Measurements from ENCODE around the gene ABI1.

GRCh38 chr10:26857991-26858706, 2.6 kb downstream of the ABI1 start:
- TF ChIP-seq CTCF (IDR thresholded peaks at IDR 0.05; ENCODE audit: borderline replicate concordance, extremely low read depth, low read length, poor library complexity, severe bottlenecking) = no peak
- no peak for TF ChIP-seq EZH2 (IDR thresholded peaks at IDR 0.05; ENCODE audit: borderline replicate concordance, low read depth, low read length, severe bottlenecking)

Data from DND-41 (cell line).